ENCODE measurements around the gene RIN1. TPM values are rescaled to one million over a fixed set of nuclear protein-coding genes. Genes with fewer than 3 reads are reported as not detected.

Gene RIN1
- total and polyA plus RNA-seq, 2 experiments from 2014 or later = 2.5 to 8.2 TPM

GRCh38 chr11:66365166-66365565 lies 28.9 kb upstream of the RIN1 start:
- H3K27me3 ChIP-seq (ENCODE audit: insufficient read depth) = no peaks in the 10 kb centered on the region
- peaks cover 11% of the 10 kb centered on the region for H3K4me1 ChIP-seq (ENCODE audit: insufficient read depth)
- H3K4me3 Mint-ChIP-seq = no peak overlapping the region; the same call in 2 of the 3 replicates
- H4K20me1 ChIP-seq (replicated peaks; ENCODE audit: insufficient read depth) = peaks cover 21% of the 10 kb centered on the region
- DNase-seq (ENCODE audit: low spot score) (no peak), ATAC-seq (no peak)
- no peak overlapping the region for H3K27ac ChIP-seq (ENCODE audit: low read depth)
- H3K36me3 ChIP-seq (ENCODE audit: insufficient read depth) = peaks cover 26% of the 10 kb centered on the region; the same call in 1 of the 2 replicates
- no peaks in the 10 kb centered on the region for H3K9me3 Mint-ChIP-seq
- H3K4me3 ChIP-seq = no peak overlapping the region
- peaks cover 84% of the 10 kb centered on the region for H3K36me3 Mint-ChIP-seq (ENCODE audit: low read depth)
- peaks cover 14% of the 10 kb centered on the region; the same call in 1 of the 2 replicates for H3K79me2 ChIP-seq (replicated peaks; ENCODE audit: insufficient read depth)
- no peak overlapping the region for H2AFZ ChIP-seq
- H3K9me2 ChIP-seq (ENCODE audit: insufficient read depth) = no peaks in the 10 kb centered on the region
- peaks cover 35% of the 10 kb centered on the region for H3K27me3 Mint-ChIP-seq (ENCODE audit: insufficient read depth, low read depth, poor library complexity)
- H3K27ac Mint-ChIP-seq = no peak overlapping the region; the same call in 1 of the 2 replicates
- no peak for TF ChIP-seq NANOG (IDR thresholded peaks at IDR 0.05; ENCODE audit: borderline replicate concordance)
- TF ChIP-seq CREB1 (CRISPR knock-in tag; IDR thresholded peaks at IDR 0.05; ENCODE audit: low read depth) = no peak
- no peak for TF ChIP-seq ZNF331 (CRISPR knock-in tag; IDR thresholded peaks at IDR 0.05; ENCODE audit: low read depth)
- no peak for TF ChIP-seq CTCF (conservative IDR thresholded peaks at IDR 0.05; ENCODE audit: low read depth in 2 of 2)
- TF ChIP-seq, protein P1, sequence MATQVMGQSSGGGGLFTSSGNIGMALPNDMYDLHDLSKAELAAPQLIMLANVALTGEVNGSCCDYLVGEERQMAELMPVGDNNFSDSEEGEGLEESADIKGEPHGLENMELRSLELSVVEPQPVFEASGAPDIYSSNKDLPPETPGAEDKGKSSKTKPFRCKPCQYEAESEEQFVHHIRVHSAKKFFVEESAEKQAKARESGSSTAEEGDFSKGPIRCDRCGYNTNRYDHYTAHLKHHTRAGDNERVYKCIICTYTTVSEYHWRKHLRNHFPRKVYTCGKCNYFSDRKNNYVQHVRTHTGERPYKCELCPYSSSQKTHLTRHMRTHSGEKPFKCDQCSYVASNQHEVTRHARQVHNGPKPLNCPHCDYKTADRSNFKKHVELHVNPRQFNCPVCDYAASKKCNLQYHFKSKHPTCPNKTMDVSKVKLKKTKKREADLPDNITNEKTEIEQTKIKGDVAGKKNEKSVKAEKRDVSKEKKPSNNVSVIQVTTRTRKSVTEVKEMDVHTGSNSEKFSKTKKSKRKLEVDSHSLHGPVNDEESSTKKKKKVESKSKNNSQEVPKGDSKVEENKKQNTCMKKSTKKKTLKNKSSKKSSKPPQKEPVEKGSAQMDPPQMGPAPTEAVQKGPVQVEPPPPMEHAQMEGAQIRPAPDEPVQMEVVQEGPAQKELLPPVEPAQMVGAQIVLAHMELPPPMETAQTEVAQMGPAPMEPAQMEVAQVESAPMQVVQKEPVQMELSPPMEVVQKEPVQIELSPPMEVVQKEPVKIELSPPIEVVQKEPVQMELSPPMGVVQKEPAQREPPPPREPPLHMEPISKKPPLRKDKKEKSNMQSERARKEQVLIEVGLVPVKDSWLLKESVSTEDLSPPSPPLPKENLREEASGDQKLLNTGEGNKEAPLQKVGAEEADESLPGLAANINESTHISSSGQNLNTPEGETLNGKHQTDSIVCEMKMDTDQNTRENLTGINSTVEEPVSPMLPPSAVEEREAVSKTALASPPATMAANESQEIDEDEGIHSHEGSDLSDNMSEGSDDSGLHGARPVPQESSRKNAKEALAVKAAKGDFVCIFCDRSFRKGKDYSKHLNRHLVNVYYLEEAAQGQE (IDR thresholded peaks at IDR 0.05; ENCODE audit: unreplicated experiment) = no peak
- no peak for TF ChIP-seq ETS1 (IDR thresholded peaks at IDR 0.05)
- TF ChIP-seq STAT1 (IDR thresholded peaks at IDR 0.05; ENCODE audit: unreplicated experiment) = no peak
- no peak for TF ChIP-seq POLR2AphosphoS5 (IDR thresholded peaks at IDR 0.05; ENCODE audit: low read depth)
- TF ChIP-seq, protein P2, sequence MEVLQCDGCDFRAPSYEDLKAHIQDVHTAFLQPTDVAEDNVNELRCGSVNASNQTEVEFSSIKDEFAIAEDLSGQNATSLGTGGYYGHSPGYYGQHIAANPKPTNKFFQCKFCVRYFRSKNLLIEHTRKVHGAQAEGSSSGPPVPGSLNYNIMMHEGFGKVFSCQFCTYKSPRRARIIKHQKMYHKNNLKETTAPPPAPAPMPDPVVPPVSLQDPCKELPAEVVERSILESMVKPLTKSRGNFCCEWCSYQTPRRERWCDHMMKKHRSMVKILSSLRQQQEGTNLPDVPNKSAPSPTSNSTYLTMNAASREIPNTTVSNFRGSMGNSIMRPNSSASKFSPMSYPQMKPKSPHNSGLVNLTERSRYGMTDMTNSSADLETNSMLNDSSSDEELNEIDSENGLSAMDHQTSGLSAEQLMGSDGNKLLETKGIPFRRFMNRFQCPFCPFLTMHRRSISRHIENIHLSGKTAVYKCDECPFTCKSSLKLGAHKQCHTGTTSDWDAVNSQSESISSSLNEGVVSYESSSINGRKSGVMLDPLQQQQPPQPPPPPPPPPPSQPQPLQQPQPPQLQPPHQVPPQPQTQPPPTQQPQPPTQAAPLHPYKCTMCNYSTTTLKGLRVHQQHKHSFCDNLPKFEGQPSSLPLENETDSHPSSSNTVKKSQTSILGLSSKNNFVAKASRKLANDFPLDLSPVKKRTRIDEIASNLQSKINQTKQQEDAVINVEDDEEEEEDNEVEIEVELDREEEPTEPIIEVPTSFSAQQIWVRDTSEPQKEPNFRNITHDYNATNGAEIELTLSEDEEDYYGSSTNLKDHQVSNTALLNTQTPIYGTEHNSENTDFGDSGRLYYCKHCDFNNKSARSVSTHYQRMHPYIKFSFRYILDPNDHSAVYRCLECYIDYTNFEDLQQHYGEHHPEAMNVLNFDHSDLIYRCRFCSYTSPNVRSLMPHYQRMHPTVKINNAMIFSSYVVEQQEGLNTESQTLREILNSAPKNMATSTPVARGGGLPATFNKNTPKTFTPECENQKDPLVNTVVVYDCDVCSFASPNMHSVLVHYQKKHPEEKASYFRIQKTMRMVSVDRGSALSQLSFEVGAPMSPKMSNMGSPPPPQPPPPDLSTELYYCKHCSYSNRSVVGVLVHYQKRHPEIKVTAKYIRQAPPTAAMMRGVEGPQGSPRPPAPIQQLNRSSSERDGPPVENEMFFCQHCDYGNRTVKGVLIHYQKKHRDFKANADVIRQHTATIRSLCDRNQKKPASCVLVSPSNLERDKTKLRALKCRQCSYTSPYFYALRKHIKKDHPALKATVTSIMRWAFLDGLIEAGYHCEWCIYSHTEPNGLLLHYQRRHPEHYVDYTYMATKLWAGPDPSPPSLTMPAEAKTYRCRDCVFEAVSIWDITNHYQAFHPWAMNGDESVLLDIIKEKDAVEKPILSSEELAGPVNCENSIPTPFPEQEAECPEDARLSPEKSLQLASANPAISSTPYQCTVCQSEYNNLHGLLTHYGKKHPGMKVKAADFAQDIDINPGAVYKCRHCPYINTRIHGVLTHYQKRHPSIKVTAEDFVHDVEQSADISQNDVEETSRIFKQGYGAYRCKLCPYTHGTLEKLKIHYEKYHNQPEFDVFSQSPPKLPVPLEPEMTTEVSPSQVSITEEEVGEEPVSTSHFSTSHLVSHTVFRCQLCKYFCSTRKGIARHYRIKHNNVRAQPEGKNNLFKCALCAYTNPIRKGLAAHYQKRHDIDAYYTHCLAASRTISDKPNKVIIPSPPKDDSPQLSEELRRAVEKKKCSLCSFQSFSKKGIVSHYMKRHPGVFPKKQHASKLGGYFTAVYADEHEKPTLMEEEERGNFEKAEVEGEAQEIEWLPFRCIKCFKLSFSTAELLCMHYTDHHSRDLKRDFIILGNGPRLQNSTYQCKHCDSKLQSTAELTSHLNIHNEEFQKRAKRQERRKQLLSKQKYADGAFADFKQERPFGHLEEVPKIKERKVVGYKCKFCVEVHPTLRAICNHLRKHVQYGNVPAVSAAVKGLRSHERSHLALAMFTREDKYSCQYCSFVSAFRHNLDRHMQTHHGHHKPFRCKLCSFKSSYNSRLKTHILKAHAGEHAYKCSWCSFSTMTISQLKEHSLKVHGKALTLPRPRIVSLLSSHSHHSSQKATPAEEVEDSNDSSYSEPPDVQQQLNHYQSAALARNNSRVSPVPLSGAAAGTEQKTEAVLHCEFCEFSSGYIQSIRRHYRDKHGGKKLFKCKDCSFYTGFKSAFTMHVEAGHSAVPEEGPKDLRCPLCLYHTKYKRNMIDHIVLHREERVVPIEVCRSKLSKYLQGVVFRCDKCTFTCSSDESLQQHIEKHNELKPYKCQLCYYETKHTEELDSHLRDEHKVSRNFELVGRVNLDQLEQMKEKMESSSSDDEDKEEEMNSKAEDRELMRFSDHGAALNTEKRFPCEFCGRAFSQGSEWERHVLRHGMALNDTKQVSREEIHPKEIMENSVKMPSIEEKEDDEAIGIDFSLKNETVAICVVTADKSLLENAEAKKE (CRISPR knock-in tag; IDR thresholded peaks at IDR 0.05) = no peak
- no peak for TF ChIP-seq JUNB (IDR thresholded peaks at IDR 0.05; ENCODE audit: unreplicated experiment)
- no peak for TF ChIP-seq EZH2phosphoT487 (IDR thresholded peaks at IDR 0.05; ENCODE audit: unreplicated experiment)
- no peak overlapping the region for H3K4me2 ChIP-seq
- H3K4me1 Mint-ChIP-seq = peaks cover 19% of the 10 kb centered on the region
- peaks cover 57% of the 10 kb centered on the region for H3F3A ChIP-seq (replicated peaks; ENCODE audit: low read depth)
